Endothelial cell of umbilical vein (primary cell): ENCODE results near the gene PEX7. TPM values are rescaled to one million over a fixed set of nuclear protein-coding genes. Genes with fewer than 3 reads are reported as not detected.

Experiments used
- BruUV-seq: library from RNA; stranded (reverse); fragments of 400-500 nt; replicated peaks from 2 replicates; lab custom pipeline; 2021; lab: Mats Ljungman, UMichigan
- CTCF ChIA-PET: fragments of 300-600, 350-600 bp; sonication (Branson Sonifier 250); formaldehyde crosslinking; loops from one replicate; lab custom pipeline; 2021; ENCODE audit warnings: antibody characterized with exemption, inconsistent platforms; lab: Charles Lee
- POLR2A ChIA-PET: fragments of 300-600, 350-600 bp; sonication (Branson Sonifier 250); formaldehyde crosslinking; loops from one replicate; lab custom pipeline; 2021; ENCODE audit warnings: antibody characterized with exemption, inconsistent platforms; lab: Charles Lee
- DNase-seq: peaks from one replicate; pipeline ENCODE4 v3.0.0-alpha.2; 2011; ENCODE audit warnings: low read depth, low spot score
- FAIRE-seq: peaks from 2 replicates; lab custom pipeline; 2011; peaks lifted over from hg19 to GRCh38; lab: Jason Lieb, UNC
- H2AFZ ChIP-seq: 2 replicates; pipeline ENCODE4 v1.6.0; 2012; ENCODE audit warnings: low read depth, low read length, control low read depth, inconsistent platforms
- H3K27ac ChIP-seq: 2 replicates; pipeline ENCODE4 v1.5.1; 2011; ENCODE audit warnings: low read depth, mild to moderate bottlenecking, control low read depth, low read length, moderate library complexity; ENCODE audit not compliant: insufficient read depth
- H3K27me3 ChIP-seq, 2 experiments: 2 replicates each; pipeline versions ENCODE4 v1.6.0 to v1.6.1; 2011; ENCODE audit warnings: low read length in 2 of 2, mixed read lengths in 1 of 2; ENCODE audit not compliant: control insufficient read depth in 2 of 2, insufficient read depth in 2 of 2
- H3K36me3 ChIP-seq, 2 experiments: 2 replicates in 1 of 2; 3 replicates in 1 of 2; pipeline ENCODE4 v1.5.1; 2011; ENCODE audit warnings: low read length in 2 of 2, mild to moderate bottlenecking in 1 of 2, moderate library complexity in 1 of 2; ENCODE audit not compliant: control insufficient read depth in 2 of 2, insufficient read depth in 2 of 2; ENCODE audit errors: extremely low read depth in 1 of 2
- H3K4me1 ChIP-seq: 3 replicates; pipeline ENCODE4 v1.5.1; 2011; ENCODE audit warnings: mild to moderate bottlenecking, low read length; ENCODE audit not compliant: control insufficient read depth, insufficient read depth; ENCODE audit errors: extremely low read depth
- H3K4me2 ChIP-seq: 2 replicates; pipeline ENCODE4 v1.6.1; 2011; ENCODE audit warnings: low read length, control low read depth, mixed read lengths; ENCODE audit not compliant: insufficient read depth
- H3K4me3 ChIP-seq, 3 experiments: fragments of 200-600 bp in 1 of 3; sonication (generic), shearing (Covaris generic) in 1 of 3; replicated peaks in 1 of 3; 2 replicates each; pipeline ENCODE4 v1.5.1; 2011 to 2016; ENCODE audit warnings: control low read depth in 3 of 3, low read length in 3 of 3, mild to moderate bottlenecking in 2 of 3, inconsistent platforms in 1 of 3, low read depth in 1 of 3, moderate library complexity in 1 of 3; ENCODE audit not compliant: insufficient read depth in 1 of 3
- H3K79me2 ChIP-seq: 2 replicates; pipeline ENCODE4 v1.6.0; 2012; ENCODE audit warnings: low read length, inconsistent platforms; ENCODE audit not compliant: control insufficient read depth, insufficient read depth
- H3K9ac ChIP-seq: replicated peaks from 2 replicates; pipeline ENCODE3; 2011; ENCODE audit warnings: low read length, control low read depth; ENCODE audit not compliant: insufficient read depth; ENCODE audit errors: extremely low read depth
- H3K9me1 ChIP-seq: replicated peaks from 3 replicates; pipeline ENCODE4 v1.6.0; 2011; ENCODE audit warnings: mild to moderate bottlenecking, low read length; ENCODE audit not compliant: control insufficient read depth, insufficient read depth; ENCODE audit errors: extremely low read depth
- H3K9me3 ChIP-seq: replicated peaks from 2 replicates; pipeline ENCODE4 v1.5.1; 2012; ENCODE audit warnings: low read length, inconsistent platforms; ENCODE audit not compliant: control insufficient read depth, insufficient read depth
- H4K20me1 ChIP-seq: replicated peaks from 2 replicates; pipeline ENCODE3; 2011; ENCODE audit warnings: mild to moderate bottlenecking, low read length; ENCODE audit not compliant: control insufficient read depth, insufficient read depth; ENCODE audit errors: extremely low read depth
- EZH2 ChIP-seq: IDR thresholded peaks from 2 replicates; pipeline ENCODE4 v1.6.1; 2012; ENCODE audit warnings: borderline replicate concordance, low read depth, mild to moderate bottlenecking, moderate library complexity, low read length, inconsistent platforms; ENCODE audit not compliant: severe bottlenecking
- FOS ChIP-seq: IDR thresholded peaks from 2 replicates; pipeline ENCODE4 v1.6.1; 2011; ENCODE audit warnings: mild to moderate bottlenecking, low read length, moderate library complexity, borderline replicate concordance; ENCODE audit not compliant: insufficient read depth
- GATA2 ChIP-seq: IDR thresholded peaks from 2 replicates; pipeline ENCODE4 v1.7.0; 2011; ENCODE audit warnings: low read depth, mild to moderate bottlenecking, moderate library complexity, mixed read lengths, low read length; ENCODE audit not compliant: insufficient read length, insufficient read depth
- JUN ChIP-seq: IDR thresholded peaks from 2 replicates; pipeline ENCODE4 v1.6.1; 2011; ENCODE audit warnings: borderline replicate concordance, low read depth; ENCODE audit not compliant: insufficient read length, insufficient read depth
- MYC ChIP-seq: IDR thresholded peaks from one replicate; pipeline ENCODE4 v1.6.1; 2011; ENCODE audit warnings: mild to moderate bottlenecking, low read depth, low read length
- POLR2A ChIP-seq: IDR thresholded peaks from 2 replicates; pipeline ENCODE4 v1.6.1; 2012; ENCODE audit warnings: low read depth, mild to moderate bottlenecking, control low read depth, low read length
- POLR2AphosphoS5 ChIP-seq: IDR thresholded peaks from 2 replicates; pipeline ENCODE4 v1.6.1; 2012; ENCODE audit warnings: low read depth, mild to moderate bottlenecking, control low read depth, low read length, moderate library complexity; ENCODE audit not compliant: insufficient read depth
- dilution Hi-C: fragments of 300-500 bp; cut with MboI; formaldehyde crosslinking; loops from one replicate; pipeline ENCODE4 v1.15.0; 2019; ENCODE audit warnings: low sequenced_read_pairs; ENCODE audit not compliant: extremely low pct_ligation_motif_present
- intact Hi-C: fragments of 100-400 bp; cut with micrococcal nuclease; formaldehyde crosslinking; loops from one replicate; pipeline ENCODE4 v1.10.0; 2022
- polyA plus RNA-seq, 4 experiments: library from polyadenylated mRNA; depleted of rRNA in 3 of 4; stranded (reverse) in 3 of 4; unstranded in 1 of 4; fragments of >200 nt; gene quantifications; 2 replicates each; pipeline versions ENCODE4 v1.2.1 to v1.2.3, GENCODE V29; 2011 to 2012; ENCODE audit warnings: missing spikeins in 1 of 4
- total RNA-seq: library from RNA; stranded (reverse); gene quantifications from 2 replicates; pipeline ENCODE4 v1.2.3, GENCODE V29; 2021
- TF ChIP-seq, protein P1 (sequence below), 2 donors: IDR thresholded peaks; 1 replicate in 1 of 2; 2 replicates in 1 of 2; pipeline ENCODE4 v1.5.1; 2011; ENCODE audit warnings: low read length in 2 of 2, mild to moderate bottlenecking in 2 of 2, moderate library complexity in 2 of 2, control low read depth in 1 of 2, inconsistent platforms in 1 of 2, low read depth in 1 of 2; ENCODE audit not compliant: insufficient read depth in 1 of 2; ENCODE audit errors: extremely low read depth in 1 of 2
- TF ChIP-seq, protein P2 (sequence below): IDR thresholded peaks from 2 replicates; pipeline ENCODE4 v1.6.1; 2011; ENCODE audit not compliant: insufficient read depth, insufficient read length

The PEX7 gene
- total and polyA plus RNA-seq, 2 donors (not counting 3 experiments of a cell fraction or from before 2014, with no cell fraction given), result 3.7 to 5.7 TPM

DNA sequence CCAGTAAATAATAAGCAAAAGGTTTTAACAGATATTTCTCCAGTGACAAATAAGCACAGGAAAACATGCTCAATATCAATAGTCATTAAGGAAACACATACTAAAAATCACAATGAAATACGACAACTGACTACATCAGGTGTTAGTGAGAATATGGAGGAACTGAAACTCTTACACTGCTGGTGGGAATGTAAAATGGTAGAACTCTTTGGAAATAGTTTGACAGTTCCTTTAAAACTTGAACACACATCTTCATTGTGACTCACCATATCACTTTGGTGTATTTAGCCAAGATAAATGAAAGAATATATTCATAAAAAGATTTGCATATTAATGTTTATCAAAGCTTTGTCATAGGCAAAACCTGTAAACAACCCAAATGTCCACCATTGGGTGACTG lies 18.8 kb upstream of the PEX7 start:
- DNase-seq (no peak), FAIRE-seq (no peak)
- Histone ChIP-seq H3K4me2 (no peak overlapping the region), H3K9me3 (no peaks in the 10 kb centered on the region), H3K27ac (no peak overlapping the region), H4K20me1 (no peaks in the 10 kb centered on the region), H3K27me3 (no peaks in the 10 kb centered on the region), H3K4me3 (no peak overlapping the region), H3K36me3 (no peaks in the 10 kb centered on the region), H3K79me2 (no peaks in the 10 kb centered on the region), H2AFZ (no peak overlapping the region), H3K9ac (no peak overlapping the region), H3K9me1 (no peaks in the 10 kb centered on the region), H3K4me1 (no peaks in the 10 kb centered on the region)
- no peak for TF ChIP-seq POLR2AphosphoS5
- TF ChIP-seq JUN, result no peak
- TF ChIP-seq, protein P1, sequence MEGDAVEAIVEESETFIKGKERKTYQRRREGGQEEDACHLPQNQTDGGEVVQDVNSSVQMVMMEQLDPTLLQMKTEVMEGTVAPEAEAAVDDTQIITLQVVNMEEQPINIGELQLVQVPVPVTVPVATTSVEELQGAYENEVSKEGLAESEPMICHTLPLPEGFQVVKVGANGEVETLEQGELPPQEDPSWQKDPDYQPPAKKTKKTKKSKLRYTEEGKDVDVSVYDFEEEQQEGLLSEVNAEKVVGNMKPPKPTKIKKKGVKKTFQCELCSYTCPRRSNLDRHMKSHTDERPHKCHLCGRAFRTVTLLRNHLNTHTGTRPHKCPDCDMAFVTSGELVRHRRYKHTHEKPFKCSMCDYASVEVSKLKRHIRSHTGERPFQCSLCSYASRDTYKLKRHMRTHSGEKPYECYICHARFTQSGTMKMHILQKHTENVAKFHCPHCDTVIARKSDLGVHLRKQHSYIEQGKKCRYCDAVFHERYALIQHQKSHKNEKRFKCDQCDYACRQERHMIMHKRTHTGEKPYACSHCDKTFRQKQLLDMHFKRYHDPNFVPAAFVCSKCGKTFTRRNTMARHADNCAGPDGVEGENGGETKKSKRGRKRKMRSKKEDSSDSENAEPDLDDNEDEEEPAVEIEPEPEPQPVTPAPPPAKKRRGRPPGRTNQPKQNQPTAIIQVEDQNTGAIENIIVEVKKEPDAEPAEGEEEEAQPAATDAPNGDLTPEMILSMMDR (IDR thresholded peaks at IDR 0.05; ENCODE audit: extremely low read depth in 1 of 2, insufficient read depth in 1 of 2, low read depth in 1 of 2, low read length in 2 of 2), result no peak
- no peak for TF ChIP-seq GATA2
- TF ChIP-seq FOS, result no peak
- no peak for TF ChIP-seq POLR2A
- TF ChIP-seq, protein P2, sequence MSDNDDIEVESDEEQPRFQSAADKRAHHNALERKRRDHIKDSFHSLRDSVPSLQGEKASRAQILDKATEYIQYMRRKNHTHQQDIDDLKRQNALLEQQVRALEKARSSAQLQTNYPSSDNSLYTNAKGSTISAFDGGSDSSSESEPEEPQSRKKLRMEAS, result no peak
- TF ChIP-seq EZH2, result no peak
- TF ChIP-seq MYC, result no peak
- CTCF ChIA-PET, result interaction anchor here (1.5 to 2.3 kb wide), 2 partner anchors 11 to 159 kb away, joined by 5 to 16 read pairs; partner anchors contain the start of gene MAP3K5
- no TSS peak for BruUV-seq
- intact Hi-C loops, result no loop called here
- POLR2A ChIA-PET, result no interaction called here
- dilution Hi-C loops, result no loop called here
